ENCODE data around the gene BARHL2.
A peak's percentile ranks its signal among the peaks of the same experiment; 100 is the strongest.

The BARHL2 gene

DNA sequence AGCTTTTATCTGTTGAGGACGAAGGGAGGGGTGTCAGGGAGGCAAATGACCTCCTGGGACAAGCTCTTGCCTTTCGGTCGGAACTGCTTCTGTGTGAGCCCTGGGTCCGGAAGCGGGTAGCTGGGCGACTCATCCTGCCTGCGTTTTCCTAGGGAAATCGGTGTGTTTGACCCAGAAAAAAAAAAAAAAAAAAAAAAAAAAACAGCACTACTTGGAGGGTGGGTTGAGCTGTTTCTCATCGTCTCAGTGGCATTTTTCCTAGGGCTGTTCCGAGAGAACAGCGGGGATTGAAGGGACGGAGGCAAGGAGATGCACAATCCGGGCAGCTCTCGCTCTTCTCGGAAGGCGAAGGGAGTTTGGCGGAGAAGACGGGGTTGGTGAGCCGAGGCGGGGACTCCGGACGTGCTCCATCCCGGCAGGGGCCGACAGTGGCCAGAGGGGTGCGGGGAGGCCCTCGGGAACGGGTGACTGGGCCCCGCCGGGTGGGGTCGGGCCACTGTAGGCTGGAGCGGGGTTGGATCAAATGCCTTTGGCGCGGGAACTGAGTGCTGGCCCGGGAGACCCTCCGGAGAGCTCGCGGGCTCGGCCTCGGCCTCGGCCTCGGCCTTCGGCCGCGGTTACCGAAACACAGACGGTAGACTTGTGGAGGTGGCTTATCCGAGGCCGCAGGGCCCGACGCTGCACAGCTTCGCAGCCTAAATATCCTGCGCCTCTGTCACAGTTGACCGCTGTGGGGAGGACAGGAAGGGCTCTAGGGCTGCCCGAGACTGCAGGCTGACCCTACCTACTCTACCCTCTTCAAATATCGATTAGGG, 2.4 kb upstream of the BARHL2 start:
- no peak overlapping the region for H3K4me3 ChIP-seq (ENCODE audit: control insufficient read depth, low read depth, low read length)
- TF ChIP-seq, protein P1, sequence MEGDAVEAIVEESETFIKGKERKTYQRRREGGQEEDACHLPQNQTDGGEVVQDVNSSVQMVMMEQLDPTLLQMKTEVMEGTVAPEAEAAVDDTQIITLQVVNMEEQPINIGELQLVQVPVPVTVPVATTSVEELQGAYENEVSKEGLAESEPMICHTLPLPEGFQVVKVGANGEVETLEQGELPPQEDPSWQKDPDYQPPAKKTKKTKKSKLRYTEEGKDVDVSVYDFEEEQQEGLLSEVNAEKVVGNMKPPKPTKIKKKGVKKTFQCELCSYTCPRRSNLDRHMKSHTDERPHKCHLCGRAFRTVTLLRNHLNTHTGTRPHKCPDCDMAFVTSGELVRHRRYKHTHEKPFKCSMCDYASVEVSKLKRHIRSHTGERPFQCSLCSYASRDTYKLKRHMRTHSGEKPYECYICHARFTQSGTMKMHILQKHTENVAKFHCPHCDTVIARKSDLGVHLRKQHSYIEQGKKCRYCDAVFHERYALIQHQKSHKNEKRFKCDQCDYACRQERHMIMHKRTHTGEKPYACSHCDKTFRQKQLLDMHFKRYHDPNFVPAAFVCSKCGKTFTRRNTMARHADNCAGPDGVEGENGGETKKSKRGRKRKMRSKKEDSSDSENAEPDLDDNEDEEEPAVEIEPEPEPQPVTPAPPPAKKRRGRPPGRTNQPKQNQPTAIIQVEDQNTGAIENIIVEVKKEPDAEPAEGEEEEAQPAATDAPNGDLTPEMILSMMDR (IDR thresholded peaks at IDR 0.05; ENCODE audit: control insufficient read depth, insufficient read depth, low read depth, low read length, missing control alignments) = no peak
- no peak for DNase-seq (ENCODE audit: low read depth)

DNA sequence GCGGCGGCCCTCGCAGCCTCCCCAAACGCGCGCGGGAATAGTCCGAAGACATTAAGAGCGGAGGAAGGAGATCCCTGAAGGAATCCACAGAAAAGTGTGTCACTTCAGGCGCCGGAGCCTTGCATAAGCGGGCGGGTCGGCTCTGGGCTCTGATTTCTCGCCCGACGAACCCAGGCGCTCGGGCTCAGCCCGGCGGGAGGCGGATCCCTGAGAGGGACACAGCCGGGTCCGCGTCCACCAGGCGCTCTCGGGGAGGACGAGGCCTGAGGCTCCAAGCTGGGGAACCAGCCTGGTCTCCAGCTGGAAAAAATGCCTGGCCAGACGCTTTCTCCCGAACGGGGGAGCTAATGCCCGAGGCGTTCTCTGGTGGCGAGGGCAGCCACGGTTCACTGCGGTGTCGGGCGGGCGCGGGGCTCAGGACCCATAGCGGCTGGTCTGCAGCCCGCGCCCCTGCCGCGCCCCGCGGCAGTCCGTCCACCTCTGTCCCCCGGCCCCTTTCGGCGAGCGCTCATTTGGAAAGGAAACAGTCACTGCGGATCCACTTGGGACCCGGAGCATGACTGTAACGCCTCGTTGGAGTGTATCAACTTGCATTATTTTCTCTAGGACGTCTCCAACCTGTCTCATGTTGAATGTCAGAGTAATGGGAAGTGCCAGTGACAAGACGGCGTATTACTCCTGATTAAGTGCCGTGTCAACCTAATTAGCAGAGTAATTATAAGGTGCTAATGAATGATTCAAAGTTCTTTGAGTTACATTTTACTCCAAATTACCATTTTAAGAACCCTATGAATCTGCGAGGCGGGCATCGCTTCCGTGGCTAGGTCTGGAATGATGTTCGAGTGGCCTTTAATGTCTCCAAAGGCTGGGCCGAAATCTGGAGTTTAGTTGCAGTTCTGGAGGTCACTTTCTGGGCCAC, 1.6 kb upstream of the BARHL2 start:
- TF ChIP-seq, protein P1 (IDR thresholded peaks at IDR 0.05; ENCODE audit: control insufficient read depth, insufficient read depth, low read depth, low read length, missing control alignments) = no peak
- peak overlapping the region; percentile 34 for H3K4me3 ChIP-seq (ENCODE audit: control insufficient read depth, low read depth, low read length)
- DNase-seq (ENCODE audit: low read depth) = no peak

DNA sequence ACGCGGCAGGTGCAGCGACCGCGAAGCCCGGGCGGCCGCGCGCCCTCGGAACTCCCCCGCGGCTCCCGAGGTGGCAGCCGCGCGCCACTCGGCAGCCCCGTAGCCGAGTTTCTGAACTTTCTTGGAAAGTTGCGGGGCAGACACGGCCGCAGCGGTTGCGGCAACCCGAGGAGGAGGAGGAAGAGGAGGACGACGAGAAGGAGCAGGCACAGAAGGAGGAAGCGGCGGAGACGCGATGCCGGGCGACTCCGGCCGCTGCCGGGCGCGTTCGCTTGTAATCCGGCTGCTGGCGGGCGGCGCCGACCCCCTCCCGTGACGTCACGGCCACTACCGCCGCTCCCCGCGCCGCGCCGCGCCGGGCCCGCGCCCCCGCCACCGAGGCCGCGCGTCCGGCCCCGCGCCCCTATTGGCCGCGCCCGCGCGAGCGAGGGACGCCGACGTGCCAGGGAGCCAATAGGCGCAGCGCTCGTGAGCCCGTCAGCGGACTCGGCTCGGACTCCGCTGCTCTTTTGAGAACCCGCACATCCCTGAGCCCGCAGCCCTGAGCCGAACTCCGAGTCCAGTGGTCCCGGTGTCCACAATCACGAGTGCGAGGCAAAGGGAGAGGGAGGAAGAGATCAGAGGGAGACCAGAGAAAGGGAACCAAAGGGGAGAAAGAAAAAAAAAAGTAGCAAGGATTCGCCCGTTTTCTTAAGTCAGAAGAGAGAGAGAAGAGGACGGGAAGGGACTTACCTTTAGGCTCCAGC, 736 bp upstream of the BARHL2 start:
- no peak for DNase-seq (ENCODE audit: low read depth)
- TF ChIP-seq, protein P1 (IDR thresholded peaks at IDR 0.05; ENCODE audit: control insufficient read depth, insufficient read depth, low read depth, low read length, missing control alignments) = no peak
- H3K4me3 ChIP-seq (ENCODE audit: control insufficient read depth, low read depth, low read length) = peak overlapping the region; percentile 34

DNA sequence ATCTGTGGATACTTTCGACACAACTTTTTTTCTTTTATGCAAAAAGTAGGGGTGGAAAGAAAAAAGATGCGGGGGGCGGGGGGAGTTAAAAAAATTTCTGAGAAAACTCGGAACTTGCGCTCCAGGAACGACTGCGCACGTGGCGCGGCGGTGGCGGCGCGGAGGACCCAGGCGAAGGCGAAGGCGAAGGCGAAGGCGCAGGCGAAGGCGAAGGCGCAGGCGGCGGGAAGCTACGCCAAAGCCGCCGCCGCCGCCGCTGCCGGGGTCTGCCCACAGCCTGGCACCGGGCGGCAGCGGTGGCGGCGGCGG, 208 bp upstream of the BARHL2 start:
- H3K4me3 ChIP-seq (ENCODE audit: control insufficient read depth, low read depth, low read length) = no peak overlapping the region
- TF ChIP-seq, protein P1 (IDR thresholded peaks at IDR 0.05; ENCODE audit: control insufficient read depth, insufficient read depth, low read depth, low read length, missing control alignments) = no peak
- DNase-seq (ENCODE audit: low read depth) = no peak

DNA sequence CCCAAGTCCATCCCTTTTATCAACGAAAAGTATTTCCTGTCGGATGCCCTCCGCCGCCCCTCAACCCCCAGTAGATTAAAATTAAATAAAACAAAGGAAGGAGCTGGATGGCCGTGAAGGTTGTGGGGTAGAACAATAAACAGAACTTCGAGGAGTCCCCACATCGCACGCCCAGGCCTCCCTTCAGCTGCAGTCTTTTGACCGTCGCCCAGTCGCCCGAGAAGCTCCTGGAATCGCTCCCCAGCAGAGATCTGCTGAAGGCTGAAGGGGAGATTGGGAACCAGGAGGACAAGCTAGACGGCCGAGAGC, 905 bp downstream of the BARHL2 start:
- TF ChIP-seq, protein P1 (IDR thresholded peaks at IDR 0.05; ENCODE audit: control insufficient read depth, insufficient read depth, low read depth, low read length, missing control alignments) = no peak
- no peak for DNase-seq (ENCODE audit: low read depth)
- no peak overlapping the region for H3K4me3 ChIP-seq (ENCODE audit: control insufficient read depth, low read depth, low read length)

DNA sequence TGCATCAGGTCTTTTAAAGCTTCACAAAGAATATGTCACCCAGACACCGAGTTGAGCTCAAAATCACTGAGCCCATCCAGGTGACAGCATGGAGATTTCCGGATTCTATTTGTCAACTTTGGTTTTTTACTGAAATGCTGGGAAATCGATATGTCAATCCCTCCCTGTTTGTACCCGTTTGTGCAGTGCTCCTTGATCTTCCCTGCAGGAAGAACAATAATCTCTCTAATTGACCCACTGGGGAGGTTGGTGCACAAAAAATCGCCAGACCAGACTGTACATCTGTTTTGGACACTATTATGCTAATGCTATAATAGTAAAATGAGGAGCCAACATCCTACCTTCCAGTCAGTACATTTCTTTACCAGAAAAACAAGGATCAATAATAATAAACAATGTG, 1.8 kb downstream of the BARHL2 start:
- TF ChIP-seq, protein P1 (IDR thresholded peaks at IDR 0.05; ENCODE audit: control insufficient read depth, insufficient read depth, low read depth, low read length, missing control alignments) = no peak
- DNase-seq (ENCODE audit: low read depth) = no peak
- H3K4me3 ChIP-seq (ENCODE audit: control insufficient read depth, low read depth, low read length) = no peak overlapping the region

Measured in AG09309 (cell line).